HUDEP-2 (cell line): ENCODE results near the gene MPND.
A peak's percentile ranks its signal among the peaks of the same experiment; 100 is the strongest.
"Not testable (repeated sequence)": the region's sequence is repeated elsewhere in the genome, so short reads cannot be mapped to it uniquely, and the experiment has no call there.

ENCODE experiments used
- DNase-seq, 76 experiments: peaks; one replicate each; lab custom pipeline; 2025; ENCODE audit not compliant: unreplicated experiment in 76 of 76; lab: John Stamatoyannopoulos, UW

Gene MPND

DNA sequence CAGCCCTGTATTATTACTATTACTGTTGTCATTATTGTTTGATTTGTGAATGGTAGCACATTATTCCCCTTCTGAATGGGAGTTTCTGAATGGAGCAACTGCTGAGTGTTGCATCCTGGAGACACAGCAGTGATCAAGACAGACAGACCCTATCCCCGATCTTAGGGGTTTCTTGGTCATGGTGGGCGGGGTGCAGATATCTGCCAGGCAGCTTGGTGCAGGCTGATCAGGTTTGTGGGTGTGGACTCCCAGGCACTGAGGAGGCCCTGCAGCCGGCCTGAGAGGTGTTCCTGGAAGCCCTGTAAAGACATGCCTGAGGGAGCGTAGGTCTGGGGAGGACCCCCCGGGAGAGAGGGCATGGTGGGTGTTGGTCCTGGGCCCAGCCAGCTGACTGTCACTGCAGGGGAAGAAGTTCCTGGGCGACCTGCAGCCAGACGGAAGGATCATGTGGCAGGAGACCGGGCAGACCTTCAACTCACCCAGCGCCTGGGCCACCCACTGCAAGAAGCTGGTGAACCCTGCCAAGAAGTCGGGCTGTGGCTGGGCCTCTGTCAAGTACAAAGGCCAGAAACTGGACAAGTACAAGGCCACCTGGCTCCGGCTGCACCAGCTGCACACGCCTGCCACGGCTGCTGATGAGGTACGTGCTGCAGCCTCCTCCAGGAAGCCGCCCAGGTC, 2.1 kb downstream of the MPND start:
- DNase-seq = peak in 22 of 76 experiments; percentile 14 to 55 (median 31)

GRCh38 chr19:4346020-4346383, 2.6 kb downstream of the MPND start:
- no peak for DNase-seq

DNA sequence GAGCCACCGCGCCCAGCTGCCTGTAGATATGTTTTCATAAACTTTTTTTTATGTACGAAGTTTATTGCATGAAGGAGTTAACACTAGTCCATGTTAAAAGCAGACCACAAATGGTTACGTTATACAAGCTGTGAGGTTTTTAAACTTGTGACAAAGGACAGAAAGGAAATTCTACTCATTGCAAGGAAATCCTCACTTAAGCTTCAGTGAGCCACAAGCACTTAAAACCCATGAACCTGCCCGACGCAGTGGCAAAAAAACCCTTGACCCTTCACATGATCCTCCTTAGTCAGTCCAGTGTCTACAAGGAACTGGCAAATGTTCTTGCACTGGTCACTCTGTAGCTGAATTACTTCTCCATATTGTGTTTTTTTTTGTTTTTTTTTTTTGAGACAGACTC, 4.2 kb downstream of the MPND start:
- no peak for DNase-seq

DNA sequence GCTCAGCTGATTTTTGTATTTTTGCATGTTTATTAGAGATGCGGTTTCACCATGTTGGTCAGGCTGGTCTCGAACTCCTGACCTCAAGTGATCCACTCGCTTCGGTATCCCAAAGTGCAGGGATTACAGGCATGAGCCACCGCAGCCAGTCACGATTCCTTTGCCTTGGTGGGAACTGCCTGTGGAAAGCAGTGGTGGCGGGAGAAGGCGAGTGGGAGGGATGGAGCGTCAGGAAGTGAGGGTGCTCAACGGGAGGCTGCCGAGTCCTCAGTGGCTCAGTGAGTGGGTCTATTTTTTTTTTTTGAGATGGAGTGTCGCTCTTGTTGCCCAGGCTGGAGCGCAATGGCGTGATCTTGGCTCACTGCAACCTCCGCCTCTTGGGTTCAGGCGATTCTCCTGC, 5.9 kb downstream of the MPND start:
- DNase-seq = not testable (repeated sequence)

DNA sequence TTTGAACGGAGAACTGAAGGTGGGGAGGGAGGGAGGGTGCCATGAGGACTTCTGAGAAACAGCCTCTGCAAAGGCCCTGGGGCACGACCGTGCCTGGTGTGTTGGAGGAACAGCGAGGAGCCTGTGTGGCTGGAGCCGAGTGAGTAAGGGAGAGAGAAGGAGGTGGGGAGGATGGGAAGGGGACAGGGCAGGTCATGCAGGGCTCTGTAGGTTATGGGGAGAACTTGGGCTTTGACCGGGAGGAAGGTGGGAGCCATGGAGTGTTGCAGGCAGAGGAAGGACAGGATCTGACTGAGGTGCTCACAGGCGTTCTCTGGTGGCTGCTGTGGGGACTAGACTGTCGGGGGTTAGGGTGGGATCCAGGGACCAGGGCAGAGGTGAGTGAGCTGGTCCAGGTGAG, 6.7 kb downstream of the MPND start:
- DNase-seq = no peak

GRCh38 chr19:4350726-4351125, 7.4 kb downstream of the MPND start:
- DNase-seq = no peak

GRCh38 chr19:4352701-4353121, 9.3 kb downstream of the MPND start:
- peak in 34 of 76 experiments; percentile 15 to 64 (median 38) for DNase-seq

DNA sequence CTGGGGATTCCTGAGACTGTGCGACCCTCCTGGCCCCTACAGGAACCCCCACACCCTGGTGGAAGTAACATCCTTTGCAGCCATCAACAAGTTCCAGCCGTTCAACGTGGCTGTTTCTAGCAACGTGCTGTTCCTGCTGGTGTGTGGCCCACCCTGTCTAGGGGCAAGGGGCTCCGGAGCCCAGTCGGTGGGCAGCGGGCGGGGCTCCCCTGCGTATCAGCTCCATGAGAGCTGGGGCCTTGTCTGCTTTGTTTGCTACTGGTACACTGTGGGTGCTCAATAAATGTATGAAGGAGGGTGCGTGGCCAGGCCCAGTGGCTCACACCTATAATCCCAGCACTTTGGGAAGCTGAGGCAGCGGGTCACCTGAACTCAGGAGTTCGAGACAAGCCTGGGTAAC, 10.9 kb downstream of the MPND start:
- no peak for DNase-seq

- no peak for DNase-seq
These were observed 11.5 kb downstream of the MPND start for GRCh38 chr19:4354897-4355296.

DNA sequence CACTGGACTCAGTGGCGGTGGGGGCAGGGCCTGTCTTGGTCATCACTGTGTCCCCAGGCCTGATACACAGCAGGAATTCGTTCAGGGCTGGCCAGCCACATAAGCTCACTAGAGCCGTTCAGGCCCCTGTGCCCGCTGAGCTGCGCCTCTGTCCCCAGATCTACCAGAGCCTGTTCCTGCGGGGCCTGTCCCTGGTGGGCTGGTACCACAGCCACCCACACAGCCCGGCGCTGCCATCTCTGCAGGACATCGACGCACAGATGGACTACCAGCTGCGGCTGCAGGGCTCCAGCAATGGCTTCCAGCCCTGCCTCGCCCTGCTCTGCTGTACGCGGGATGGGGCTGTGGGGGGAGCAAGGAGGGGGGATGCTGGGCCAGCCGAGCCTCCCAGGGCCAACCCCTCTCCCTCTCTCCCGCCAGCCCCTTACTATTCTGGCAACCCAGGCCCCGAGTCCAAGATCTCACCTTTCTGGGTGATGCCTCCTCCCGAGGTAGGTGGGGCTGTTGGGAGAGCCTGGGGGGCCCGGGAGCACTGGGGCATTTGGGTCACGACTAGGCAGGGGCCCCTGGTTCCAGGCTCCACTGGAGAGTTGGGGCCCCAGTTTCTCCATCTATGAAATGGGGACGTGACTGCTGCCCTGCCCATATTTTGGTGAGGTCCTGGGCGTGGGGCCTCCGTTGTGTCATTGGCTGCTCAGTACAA, 13.9 kb downstream of the MPND start:
- no peak for DNase-seq

- no peak for DNase-seq
These were observed 14.6 kb downstream of the MPND start for GRCh38 chr19:4357921-4358326.

GRCh38 chr19:4358709-4359626, 15.6 kb downstream of the MPND start:
- DNase-seq = no peak

DNA sequence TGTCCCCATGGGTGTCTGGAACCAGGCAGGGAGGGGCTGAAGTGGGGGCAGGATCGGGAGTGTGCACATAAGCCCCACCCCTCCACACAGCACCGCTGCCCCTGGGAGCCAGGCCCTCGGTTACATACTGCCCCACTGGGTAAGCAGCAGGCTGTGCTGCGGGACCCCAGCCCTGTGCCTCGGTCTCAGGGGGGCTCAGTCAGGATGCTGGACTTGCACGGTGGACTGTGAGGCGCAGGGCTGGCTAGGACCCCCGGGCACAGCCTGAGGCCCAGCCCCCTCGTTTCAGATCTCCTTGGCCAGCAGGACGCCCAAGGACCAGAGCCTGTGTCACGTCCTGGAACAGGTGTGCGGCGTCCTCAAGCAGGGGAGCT, 16.3 kb downstream of the MPND start:
- DNase-seq = no peak

- no peak for DNase-seq
These were observed 16.8 kb downstream of the MPND start for GRCh38 chr19:4360081-4360569.

DNA sequence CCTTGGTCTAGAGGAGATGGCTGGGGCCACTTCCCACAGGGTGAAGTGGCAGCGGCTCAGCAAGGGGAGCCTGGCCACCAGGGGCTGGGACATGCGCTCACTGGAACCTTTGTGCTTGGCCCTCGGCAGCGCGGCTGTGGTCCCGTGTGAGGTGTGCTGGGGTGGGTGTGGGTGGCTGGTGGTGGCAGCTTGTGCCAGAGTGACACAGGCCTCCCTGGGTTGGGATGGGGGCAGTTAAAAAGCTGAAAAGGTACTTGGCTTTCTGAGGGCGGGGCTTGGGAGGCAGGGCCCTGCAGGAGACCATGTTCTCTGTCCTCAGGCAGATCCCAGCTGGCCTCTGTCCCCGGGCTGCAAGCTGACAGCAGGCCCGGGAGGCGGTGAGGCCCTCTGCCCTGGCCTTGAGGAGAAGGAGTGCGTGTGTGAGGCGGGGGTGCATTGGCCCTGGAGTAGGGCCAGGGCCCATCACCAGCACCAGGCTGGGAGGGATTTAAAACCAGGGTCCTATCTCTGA, 17.3 kb downstream of the MPND start:
- DNase-seq = no peak

GRCh38 chr19:4361152-4362046, 18.0 kb downstream of the MPND start:
- DNase-seq = no peak

GRCh38 chr19:4362101-4362828, 18.9 kb downstream of the MPND start:
- DNase-seq = no peak

- DNase-seq = peak in 4 of 76 experiments; percentile 8 to 23 (median 18)
These were observed 19.6 kb downstream of the MPND start for GRCh38 chr19:4362831-4363545.
